Inflammatory macrophage (primary cell): ENCODE measurements around the gene EDC3.
"Not testable (repeated sequence)": the region's sequence is repeated elsewhere in the genome, so short reads cannot be mapped to it uniquely, and the experiment has no call there.

Experiments used
- DNase-seq, 2 donors: peaks; one replicate each; pipeline ENCODE4 v3.0.0-alpha.2; 2020 to 2022

EDC3 gene

GRCh38 chr15:74709892-74710291, 14.1 kb upstream of the EDC3 start:
- DNase-seq, result no peak

- DNase-seq, result peak in 1 of 2 donors; percentile 56
Measured at GRCh38 chr15:74709011-74709410, 13.2 kb upstream of the EDC3 start.

- DNase-seq, result no peak
Measured at GRCh38 chr15:74696808-74697207, 984 bp upstream of the EDC3 start.

GRCh38 chr15:74696398-74696729, 540 bp upstream of the EDC3 start:
- DNase-seq, result no peak

GRCh38 chr15:74692327-74692726, 3.5 kb downstream of the EDC3 start:
- peak in 1 of 2 donors; percentile 17 for DNase-seq

GRCh38 chr15:74683758-74684157, 12.1 kb downstream of the EDC3 start:
- no peak for DNase-seq

GRCh38 chr15:74682954-74683353, 12.9 kb downstream of the EDC3 start:
- DNase-seq, result no peak

- no peak for DNase-seq
Measured at GRCh38 chr15:74680456-74680855, 15.4 kb downstream of the EDC3 start.

- DNase-seq, result no peak
Measured at GRCh38 chr15:74676801-74677200, 19.0 kb downstream of the EDC3 start.

GRCh38 chr15:74674161-74674560, 21.7 kb downstream of the EDC3 start:
- DNase-seq, result no peak

- DNase-seq, result no peak
Measured at GRCh38 chr15:74669627-74670026, 26.2 kb downstream of the EDC3 start.

- DNase-seq, result no peak
Measured at GRCh38 chr15:74667975-74668374, 27.8 kb downstream of the EDC3 start.

- DNase-seq, result no peak
Measured at GRCh38 chr15:74664670-74665069, 31.2 kb downstream of the EDC3 start.

GRCh38 chr15:74664028-74664616, 31.7 kb downstream of the EDC3 start:
- DNase-seq, result peak; percentile 21

- DNase-seq, result no peak
Measured at GRCh38 chr15:74663303-74664027, 32.4 kb downstream of the EDC3 start.

- no peak for DNase-seq
Measured at GRCh38 chr15:74662064-74662860, 33.6 kb downstream of the EDC3 start.

- not testable (repeated sequence) for DNase-seq
Measured at GRCh38 chr15:74661280-74661679, 34.5 kb downstream of the EDC3 start.

GRCh38 chr15:74657846-74658245, 38.0 kb downstream of the EDC3 start:
- no peak for DNase-seq

GRCh38 chr15:74656935-74657535, 38.8 kb downstream of the EDC3 start:
- no peak for DNase-seq

GRCh38 chr15:74655424-74655823, 40.4 kb downstream of the EDC3 start:
- no peak for DNase-seq

- DNase-seq, result no peak
Measured at GRCh38 chr15:74653426-74654102, 42.3 kb downstream of the EDC3 start.

- DNase-seq, result no peak
Measured at GRCh38 chr15:74651242-74651741, 44.5 kb downstream of the EDC3 start.
